ENCODE data around the gene NAPB. TPM values are rescaled to one million over a fixed set of nuclear protein-coding genes. Genes with fewer than 3 reads are reported as not detected.

NAPB gene
- total RNA-seq, 1 donor from 2014 or later: 74.1 TPM

DNA sequence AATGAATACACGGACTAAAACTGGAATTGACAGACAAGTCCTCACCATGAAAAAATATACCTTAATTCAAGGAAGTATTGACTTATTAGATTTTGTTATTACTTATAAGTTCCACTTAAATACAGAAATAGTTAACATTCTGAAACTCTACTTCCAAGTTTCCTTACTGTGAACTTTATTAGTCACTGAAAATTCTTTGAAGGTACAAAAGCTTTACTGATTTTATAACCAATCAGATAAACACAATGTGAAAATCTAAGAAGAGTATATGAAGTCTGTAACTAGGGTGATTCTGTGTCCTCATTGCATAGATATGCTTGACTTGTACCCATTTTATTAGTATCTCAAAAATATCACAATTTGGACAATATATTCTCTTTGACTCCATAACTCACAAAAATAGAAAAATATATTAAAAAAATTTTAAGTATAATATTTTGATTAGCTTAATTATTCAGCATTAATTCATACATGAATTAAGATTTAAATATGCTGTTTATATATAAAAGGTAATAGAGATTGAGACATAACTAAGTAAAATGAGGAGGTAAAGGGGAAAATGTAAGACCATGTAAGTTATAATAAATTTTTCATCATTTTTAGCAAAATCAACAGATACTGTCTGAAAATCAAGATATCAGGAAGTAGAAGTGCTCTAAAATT lies 6.6 kb downstream of the NAPB start:
- Mint-ChIP-seq H3K4me1 (ENCODE audit: low read depth, unreplicated experiment) (peaks cover 21% of the 10 kb centered on the region), H3K9me3 (ENCODE audit: unreplicated experiment) (peaks cover 2% of the 10 kb centered on the region), H3K27me3 (ENCODE audit: unreplicated experiment) (peaks cover 2% of the 10 kb centered on the region), H3K36me3 (ENCODE audit: unreplicated experiment) (no peaks in the 10 kb centered on the region), H3K4me3 (ENCODE audit: unreplicated experiment) (no peak overlapping the region), H3K27ac (ENCODE audit: unreplicated experiment) (no peak overlapping the region)
- TF ChIP-seq CTCF (IDR thresholded peaks at IDR 0.05; ENCODE audit: partially characterized antibody, unreplicated experiment): no peak
- no peak for DNase-seq

DNA sequence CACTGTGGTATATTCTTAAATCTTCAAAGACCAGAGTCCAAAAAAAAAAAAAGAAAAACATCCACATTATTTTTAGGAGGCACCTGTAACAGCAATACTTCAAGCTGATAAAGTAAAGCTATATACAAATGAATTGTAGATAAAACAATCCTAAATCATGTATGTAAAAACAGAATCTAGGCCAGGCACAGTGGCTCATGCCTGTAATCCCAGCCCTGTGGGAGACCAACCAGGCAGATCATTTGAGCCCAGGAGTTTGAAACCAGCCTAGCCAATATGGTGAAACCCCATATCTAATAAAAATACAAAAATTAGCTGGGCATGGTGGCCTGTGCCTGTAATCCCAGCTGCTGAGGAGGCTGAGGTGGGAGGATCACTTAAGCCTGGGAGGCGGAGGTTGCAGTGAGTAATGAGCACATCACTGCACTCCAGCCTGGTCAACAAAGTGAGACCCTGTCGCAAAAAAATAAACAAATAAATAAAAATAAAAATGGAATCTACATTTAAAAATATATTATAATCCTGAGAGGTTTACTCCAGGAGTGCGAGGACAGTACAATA lies 7.3 kb downstream of the NAPB start:
- Mint-ChIP-seq H3K4me3 (ENCODE audit: unreplicated experiment) (no peak overlapping the region), H3K27me3 (ENCODE audit: unreplicated experiment) (peaks cover 2% of the 10 kb centered on the region), H3K9me3 (ENCODE audit: unreplicated experiment) (peaks cover 2% of the 10 kb centered on the region), H3K36me3 (ENCODE audit: unreplicated experiment) (no peaks in the 10 kb centered on the region), H3K27ac (ENCODE audit: unreplicated experiment) (no peak overlapping the region), H3K4me1 (ENCODE audit: low read depth, unreplicated experiment) (peaks cover 21% of the 10 kb centered on the region)
- TF ChIP-seq CTCF (IDR thresholded peaks at IDR 0.05; ENCODE audit: partially characterized antibody, unreplicated experiment): no peak
- no peak for DNase-seq

- H3K27ac Mint-ChIP-seq (ENCODE audit: unreplicated experiment): peak overlapping the region; percentile 33
- no peaks in the 10 kb centered on the region for H3K36me3 Mint-ChIP-seq (ENCODE audit: unreplicated experiment)
- no peaks in the 10 kb centered on the region for H3K9me3 Mint-ChIP-seq (ENCODE audit: unreplicated experiment)
- no peak overlapping the region for H3K4me3 Mint-ChIP-seq (ENCODE audit: unreplicated experiment)
- DNase-seq: no peak
- peaks cover 31% of the 10 kb centered on the region for H3K4me1 Mint-ChIP-seq (ENCODE audit: low read depth, unreplicated experiment)
- no peak for TF ChIP-seq CTCF (IDR thresholded peaks at IDR 0.05; ENCODE audit: partially characterized antibody, unreplicated experiment)
- H3K27me3 Mint-ChIP-seq (ENCODE audit: unreplicated experiment): peaks cover 2% of the 10 kb centered on the region
These were observed 9.3 kb downstream of the NAPB start for GRCh38 chr20:23412026-23412425.

- Mint-ChIP-seq H3K36me3 (ENCODE audit: unreplicated experiment) (no peaks in the 10 kb centered on the region), H3K9me3 (ENCODE audit: unreplicated experiment) (no peaks in the 10 kb centered on the region), H3K27ac (ENCODE audit: unreplicated experiment) (peak overlapping the region; percentile 87), H3K4me1 (ENCODE audit: low read depth, unreplicated experiment) (peaks cover 36% of the 10 kb centered on the region), H3K27me3 (ENCODE audit: unreplicated experiment) (no peaks in the 10 kb centered on the region), H3K4me3 (ENCODE audit: unreplicated experiment) (peak overlapping the region; percentile 27)
- TF ChIP-seq CTCF (IDR thresholded peaks at IDR 0.05; ENCODE audit: partially characterized antibody, unreplicated experiment): no peak
- DNase-seq: no peak
These were observed 10.2 kb downstream of the NAPB start for GRCh38 chr20:23410916-23411695.

GRCh38 chr20:23409800-23410199 lies 11.5 kb downstream of the NAPB start:
- Mint-ChIP-seq H3K27ac (ENCODE audit: unreplicated experiment) (no peak overlapping the region), H3K36me3 (ENCODE audit: unreplicated experiment) (no peaks in the 10 kb centered on the region), H3K27me3 (ENCODE audit: unreplicated experiment) (no peaks in the 10 kb centered on the region), H3K9me3 (ENCODE audit: unreplicated experiment) (no peaks in the 10 kb centered on the region), H3K4me1 (ENCODE audit: low read depth, unreplicated experiment) (peaks cover 38% of the 10 kb centered on the region), H3K4me3 (ENCODE audit: unreplicated experiment) (no peak overlapping the region)
- TF ChIP-seq CTCF (IDR thresholded peaks at IDR 0.05; ENCODE audit: partially characterized antibody, unreplicated experiment): no peak
- DNase-seq: no peak

Data from glutamatergic neuron (in vitro differentiated cells).